LNCaP clone FGC (cell line): ENCODE data around the gene SIAH1.

ENCODE experiments used
- DNase-seq: peaks from one replicate; pipeline ENCODE4 v3.0.0-alpha.2; 2011; ENCODE audit warnings: low read depth
- H3K4me3 ChIP-seq: 2 replicates; pipeline ENCODE4 v1.5.1; 2011; ENCODE audit warnings: mild to moderate bottlenecking, low read depth, low read length, control low read depth
- CTCF ChIP-seq: IDR thresholded peaks from 2 replicates; pipeline ENCODE4 v1.5.1; 2012; ENCODE audit warnings: mild to moderate bottlenecking; ENCODE audit not compliant: control insufficient read depth, insufficient read depth; ENCODE audit errors: extremely low read depth

Gene SIAH1

GRCh38 chr16:48385253-48386150 is at the start of gene SIAH1:
Gene SIAH1, minus strand, starts transcription at chr16:48385413. Its CDS starts 22,985 bp downstream, at chr16:48362428.
- TF ChIP-seq CTCF: no peak; the same call in 1 of the 2 replicates
- peak within 1 kb of the TSS; percentile 83 for H3K4me3 ChIP-seq
- DNase-seq: no peak

GRCh38 chr16:48434653-48435317 is 49.6 kb upstream of the SIAH1 start:
- no peak for TF ChIP-seq CTCF
- H3K4me3 ChIP-seq: no peak overlapping the region
- no peak for DNase-seq

GRCh38 chr16:48433850-48434530 is 48.8 kb upstream of the SIAH1 start:
- TF ChIP-seq CTCF: no peak
- no peak overlapping the region for H3K4me3 ChIP-seq
- no peak for DNase-seq

GRCh38 chr16:48433116-48433849 is 48.1 kb upstream of the SIAH1 start:
- DNase-seq: no peak
- H3K4me3 ChIP-seq: no peak overlapping the region
- TF ChIP-seq CTCF: no peak

- DNase-seq: peak; percentile 32
- no peak overlapping the region for H3K4me3 ChIP-seq
- no peak for TF ChIP-seq CTCF
These were observed 46.9 kb upstream of the SIAH1 start for GRCh38 chr16:48432136-48432535.

GRCh38 chr16:48430890-48431289 is 45.7 kb upstream of the SIAH1 start:
- TF ChIP-seq CTCF: no peak
- DNase-seq: no peak
- H3K4me3 ChIP-seq: no peak overlapping the region
